Measurements from ENCODE around the gene NID2. TPM values are rescaled to one million over a fixed set of nuclear protein-coding genes. Genes with fewer than 3 reads are reported as not detected.

The NID2 gene
- total and polyA plus RNA-seq, 9 of the 15 experiments (the other 6 are each of a cell fraction or from before 2014, with no cell fraction given), result 0.04 to 0.45 (median 0.16) TPM; not detected in 3

- peak; percentile 88 for ATAC-seq
- TF ChIP-seq SREBF1 (IDR thresholded peaks at IDR 0.05; ENCODE audit: borderline replicate concordance, low read depth, low read length) (no peak), JUN (IDR thresholded peaks at IDR 0.05; ENCODE audit: borderline replicate concordance, low read depth, low read length) (no peak), JUN (CRISPR knock-in tag; IDR thresholded peaks at IDR 0.05; ENCODE audit: borderline replicate concordance) (no peak), ZNF507 (tag; conservative IDR thresholded peaks at IDR 0.05) (no peak), MEF2D (tag; conservative IDR thresholded peaks at IDR 0.05; ENCODE audit: low read depth) (no peak), OTX1 (CRISPR knock-in tag; IDR thresholded peaks at IDR 0.05) (no peak), ILK (tag; IDR thresholded peaks at IDR 0.05; ENCODE audit: borderline replicate concordance, low read depth) (no peak), REST (IDR thresholded peaks at IDR 0.05; ENCODE audit: borderline replicate concordance) (no peak), REST (CRISPR knock-in tag; IDR thresholded peaks at IDR 0.05; ENCODE audit: low read depth) (no peak), NUFIP1 (IDR thresholded peaks at IDR 0.05; ENCODE audit: partially characterized antibody) (no peak), MNT (conservative IDR thresholded peaks at IDR 0.05) (no peak), ARID1B (IDR thresholded peaks at IDR 0.05) (peak; percentile 46; the same call in 1 of the 2 replicates), MAFK (IDR thresholded peaks at IDR 0.05; ENCODE audit: low read length) (no peak)
Measured at GRCh38 chr14:52020866-52021717, 47.8 kb downstream of the NID2 start.

More at GRCh38 chr14:52020866-52021717, 47.8 kb downstream of the NID2 start:
- 24% methylated on average over 7 of the region's 7 CpGs for WGBS (ENCODE audit: insufficient coverage, low coverage, missing lambda C conversion rate)
- in situ Hi-C loops (cut with MboI), result no loop called here
- peaks cover 0 to 12% of the 10 kb centered on the region in 2 experiments; a peak in 3 of 5 replicates for H3K4me1 ChIP-seq (replicated peaks in 1 of 2; ENCODE audit: control insufficient read depth in 2 of 2, insufficient read depth in 2 of 2, low read length in 2 of 2)
- H3K27me3 ChIP-seq (ENCODE audit: control insufficient read depth in 2 of 2, insufficient read depth in 2 of 2, low read length in 2 of 2), result no peaks in the 10 kb centered on the region
- H3K79me2 ChIP-seq (ENCODE audit: control insufficient read depth, insufficient read depth, low read length), result no peaks in the 10 kb centered on the region
- H4K20me1 ChIP-seq (replicated peaks; ENCODE audit: control insufficient read depth, insufficient read depth, low read length), result no peaks in the 10 kb centered on the region
- H3K4me3 ChIP-seq, result no peak overlapping the region
- BruUV-seq (replicated peaks), result no TSS peak
- ChIA-PET POLR2A (no interaction called here), CTCF (ENCODE audit: low intra/inter-chr PET ratio) (no interaction called here)
- H2AFZ ChIP-seq (ENCODE audit: low read depth, low read length), result peak overlapping the region; percentile 84
- H3K27ac ChIP-seq (ENCODE audit: extremely low read depth, low read depth, low read length), result peak overlapping the region; percentile 42; the same call in 2 of the 3 replicates
- peak; percentile 64 for FAIRE-seq
- H3K4me2 ChIP-seq (ENCODE audit: insufficient read depth, low read length), result peak overlapping the region; percentile 49
- intact Hi-C loops (cut with micrococcal nuclease), result no loop called here
- H3K9me1 ChIP-seq (ENCODE audit: control insufficient read depth, insufficient read depth, low read length), result no peaks in the 10 kb centered on the region
- H3K36me3 ChIP-seq (ENCODE audit: control insufficient read depth, insufficient read depth, low read length), result no peaks in the 10 kb centered on the region
- H3K9me3 ChIP-seq (replicated peaks; ENCODE audit: control insufficient read depth, insufficient read depth, low read depth, low read length), result no peaks in the 10 kb centered on the region
- peak; percentile 9 to 61 (median 33) for DNase-seq (ENCODE audit: extremely low read depth in 1 of 4, low spot score in 3 of 4)
- no peak overlapping the region for H3K9ac ChIP-seq (ENCODE audit: insufficient read depth in 1 of 2, low read depth in 2 of 2, low read length in 2 of 2)

Measured in K562 (cell line).